SK-N-SH (cell line): ENCODE data around the gene PEBP1.

Source experiments
- CTCF ChIP-seq: fragments of 200-600 bp; sonication (generic); IDR thresholded peaks from 2 replicates; pipeline ENCODE4 v1.6.1; 2017; ENCODE audit warnings: antibody characterized with exemption, mild to moderate bottlenecking, moderate library complexity
- EP300 ChIP-seq, 2 experiments: IDR thresholded peaks; 2 replicates each; pipeline versions ENCODE4 v1.4.0 to v1.6.1; 2012; ENCODE audit warnings: borderline replicate concordance in 1 of 2, low read depth in 1 of 2, low read length in 1 of 2
- FOXM1 ChIP-seq: IDR thresholded peaks from 2 replicates; pipeline ENCODE4 v1.4.0; 2012; ENCODE audit warnings: low read depth, mild to moderate bottlenecking
- MAX ChIP-seq: IDR thresholded peaks from 2 replicates; pipeline ENCODE4 v1.4.0; 2012; ENCODE audit warnings: low read depth
- REST ChIP-seq: IDR thresholded peaks from 2 replicates; pipeline ENCODE4 v1.6.1; 2012; ENCODE audit warnings: mild to moderate bottlenecking, low read depth, low read length, moderate library complexity
- RFX5 ChIP-seq: IDR thresholded peaks from 2 replicates; pipeline ENCODE4 v1.6.1; 2012; ENCODE audit warnings: mild to moderate bottlenecking, improper control_type of control experiment, low read length
- RXRA ChIP-seq: IDR thresholded peaks from 2 replicates; pipeline ENCODE4 v1.4.0; 2012; ENCODE audit warnings: low read depth, mild to moderate bottlenecking, borderline replicate concordance
- SMC3 ChIP-seq: IDR thresholded peaks from 2 replicates; pipeline ENCODE4 v1.6.1; 2012; ENCODE audit warnings: low read depth, low read length, improper control_type of control experiment
- TAF1 ChIP-seq: IDR thresholded peaks from 2 replicates; pipeline ENCODE4 v1.6.1; 2012; ENCODE audit warnings: low read depth, mild to moderate bottlenecking, low read length, moderate library complexity, borderline replicate concordance
- YY1 ChIP-seq: IDR thresholded peaks from 2 replicates; pipeline ENCODE4 v1.4.0; 2012; ENCODE audit warnings: low read depth, mild to moderate bottlenecking
- ZBTB33 ChIP-seq: IDR thresholded peaks from 2 replicates; pipeline ENCODE4 v1.4.0; 2012; ENCODE audit warnings: low read depth, borderline replicate concordance

GRCh38 chr12:118193958-118194357 is 58.0 kb downstream of the PEBP1 start:
- TF ChIP-seq CTCF (no peak), EP300 (IDR thresholded peaks at IDR 0.05; ENCODE audit: borderline replicate concordance in 1 of 2, low read depth in 1 of 2, low read length in 1 of 2) (no peak), MAX (no peak), TAF1 (no peak), YY1 (no peak), RXRA (no peak), ZBTB33 (no peak), FOXM1 (no peak), REST (no peak), SMC3 (no peak), RFX5 (no peak)
